NCI-H1048 (cell line): ENCODE results near the gene PRKCE.
"Not testable (repeated sequence)": the region's sequence is repeated elsewhere in the genome, so short reads cannot be mapped to it uniquely, and the experiment has no call there.

Source experiments
- DNase-seq: peaks from one replicate; lab custom pipeline; 2025; lab: John Stamatoyannopoulos, UW

PRKCE gene

DNA sequence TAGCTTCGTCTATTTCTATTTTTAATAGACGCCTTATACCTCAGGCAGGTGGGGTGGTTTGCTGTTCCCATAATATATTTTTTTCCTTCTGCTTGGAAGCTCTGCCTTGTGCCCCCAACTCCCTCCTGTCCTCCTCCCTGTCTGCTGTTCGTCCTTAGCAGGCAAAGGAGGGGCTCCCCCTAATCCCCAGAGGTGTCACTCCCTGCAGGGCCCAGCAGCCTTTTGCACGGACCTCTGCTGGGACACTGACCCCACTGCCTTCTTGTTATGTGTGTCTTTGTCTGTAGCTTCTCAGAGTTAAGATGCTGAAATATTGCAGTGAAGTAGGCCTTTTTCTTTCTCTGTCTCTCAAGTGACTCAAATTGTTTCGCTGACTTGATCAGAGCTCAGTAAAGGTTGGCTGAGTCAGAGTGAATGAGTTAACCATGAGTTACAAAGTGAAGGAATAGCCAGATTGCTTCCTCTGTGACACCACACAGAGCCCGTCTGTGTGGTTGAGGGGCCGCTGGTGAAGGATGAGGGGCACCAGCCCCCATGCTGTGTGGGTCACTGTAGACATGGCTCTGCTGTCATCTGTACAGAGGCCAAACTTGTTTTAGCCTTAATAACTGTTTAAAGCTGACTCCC lies 47.7 kb downstream of the PRKCE start:
- DNase-seq = no peak

DNA sequence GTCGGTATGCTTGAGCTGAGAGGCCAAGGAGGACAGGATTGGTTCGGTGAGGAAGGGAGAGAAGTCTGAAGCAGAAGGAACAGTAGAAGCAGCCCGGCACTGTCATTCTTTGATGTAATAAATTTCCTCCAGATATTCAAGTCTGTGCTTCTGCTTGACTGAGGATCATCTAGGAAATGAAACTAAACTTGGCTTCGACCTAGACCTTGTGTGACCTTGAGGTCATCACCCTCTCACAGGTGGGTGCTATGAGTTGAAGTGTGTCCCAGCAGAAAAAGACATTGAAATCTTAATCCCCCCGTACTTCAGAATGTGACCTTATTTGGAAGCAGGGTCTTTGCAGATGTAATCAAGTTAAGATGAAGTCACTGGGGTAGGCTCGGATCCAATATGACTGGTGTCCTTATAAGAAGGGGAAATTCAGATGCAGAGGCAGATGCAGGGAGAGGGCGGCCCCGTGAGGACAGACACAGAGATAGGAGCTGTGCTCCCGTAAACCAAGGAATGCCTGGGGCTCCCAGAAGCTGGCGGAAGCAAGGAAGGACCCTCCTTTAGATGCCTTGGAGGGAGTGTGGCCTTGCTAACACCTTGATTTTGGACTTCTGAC lies 49.0 kb downstream of the PRKCE start:
- DNase-seq = no peak

DNA sequence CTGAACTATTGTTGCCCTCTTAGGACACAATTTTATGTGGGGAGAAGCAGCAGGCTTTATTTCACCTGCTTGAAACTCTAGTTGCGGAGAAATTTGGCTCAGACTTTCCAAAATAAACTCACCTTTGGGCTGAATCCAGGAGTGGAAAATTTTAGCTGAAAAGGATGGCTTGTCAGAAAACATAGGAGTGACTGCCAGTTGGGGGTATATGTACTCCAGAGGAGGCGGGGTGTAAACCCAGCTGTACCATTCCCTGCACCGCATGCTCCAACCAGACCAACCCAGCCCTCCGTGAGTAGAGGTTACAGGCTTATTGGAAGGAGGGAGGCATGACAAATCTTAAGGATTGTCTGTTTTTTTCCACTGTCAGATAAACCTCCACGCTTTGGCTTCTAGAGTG lies 53.8 kb downstream of the PRKCE start:
- DNase-seq = no peak

DNA sequence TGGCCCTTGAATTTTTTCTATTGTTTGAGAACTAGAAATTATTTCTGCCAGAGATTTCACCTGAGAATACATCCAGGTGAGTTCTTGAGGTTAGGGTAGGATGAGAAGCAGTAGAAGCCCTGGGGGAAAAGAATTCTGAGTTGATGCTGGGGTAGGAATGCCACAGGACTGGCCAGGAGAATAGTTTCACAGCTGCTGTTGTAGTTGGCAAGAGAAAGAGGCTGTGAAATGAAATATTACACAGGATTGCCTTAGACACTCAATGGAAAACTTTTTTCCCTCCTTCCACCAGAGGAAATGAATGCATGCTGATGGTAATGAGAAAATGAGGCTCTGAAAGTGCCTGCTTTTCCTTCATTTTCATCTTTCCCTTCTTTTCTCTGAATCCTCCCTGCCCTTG lies 54.6 kb downstream of the PRKCE start:
- no peak for DNase-seq

DNA sequence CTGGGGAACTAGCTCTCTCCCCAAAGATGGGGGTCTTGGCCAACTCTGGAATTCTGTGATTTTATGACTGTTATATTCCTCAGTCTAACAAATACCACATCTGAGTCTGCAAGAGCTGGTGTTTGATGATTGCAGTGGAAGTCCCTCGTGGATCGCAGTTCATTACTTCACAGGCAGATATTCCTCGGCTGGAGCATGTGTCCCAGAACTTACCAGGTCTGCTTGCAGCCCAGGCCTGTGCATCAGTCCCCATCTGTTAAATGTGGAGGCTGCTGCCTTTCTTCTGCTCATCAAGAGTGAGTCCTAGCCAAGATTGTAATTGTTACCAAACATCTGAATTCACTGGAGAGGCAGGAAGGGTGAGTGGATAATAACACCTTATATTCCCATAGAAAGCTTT lies 55.5 kb downstream of the PRKCE start:
- DNase-seq = no peak

DNA sequence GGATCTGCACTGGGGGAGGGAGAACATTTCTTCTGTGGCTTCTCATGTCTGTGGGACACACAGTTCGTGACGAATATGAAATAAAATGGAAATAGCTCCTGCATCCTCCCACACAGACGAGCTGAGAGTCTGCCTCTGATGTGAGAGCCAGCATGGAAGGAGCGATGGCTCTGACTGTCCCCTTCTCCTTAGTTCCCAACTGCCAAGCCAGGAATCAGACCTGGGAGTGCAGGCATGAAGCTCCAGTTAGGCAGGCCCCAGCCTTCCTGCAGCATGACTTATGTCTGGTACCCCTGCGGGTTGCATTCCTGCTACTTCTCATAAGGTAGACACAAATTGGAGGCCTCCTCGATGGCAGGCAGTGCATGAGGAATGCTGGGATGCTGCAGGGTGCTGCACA lies 56.2 kb downstream of the PRKCE start:
- DNase-seq = no peak

DNA sequence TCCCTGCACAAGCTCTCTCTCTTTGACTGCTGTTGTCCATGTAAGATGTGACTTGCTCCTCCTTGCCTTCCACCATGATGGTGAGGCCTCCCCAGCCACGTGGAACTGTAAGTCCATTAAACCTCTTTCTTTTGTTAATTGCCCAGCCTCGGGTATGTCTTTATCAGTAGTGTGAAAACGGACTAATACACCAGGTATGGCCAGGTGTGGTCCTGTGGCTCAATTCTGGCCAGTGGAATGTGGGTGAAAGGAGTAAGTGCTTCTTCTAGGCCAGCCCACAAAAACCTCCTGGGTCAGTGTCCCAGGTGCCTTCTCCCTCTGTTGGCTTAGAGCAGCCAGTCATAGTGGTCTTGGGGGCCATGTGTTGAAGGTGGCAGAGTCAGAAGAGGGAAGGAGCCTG lies 57.0 kb downstream of the PRKCE start:
- no peak for DNase-seq

DNA sequence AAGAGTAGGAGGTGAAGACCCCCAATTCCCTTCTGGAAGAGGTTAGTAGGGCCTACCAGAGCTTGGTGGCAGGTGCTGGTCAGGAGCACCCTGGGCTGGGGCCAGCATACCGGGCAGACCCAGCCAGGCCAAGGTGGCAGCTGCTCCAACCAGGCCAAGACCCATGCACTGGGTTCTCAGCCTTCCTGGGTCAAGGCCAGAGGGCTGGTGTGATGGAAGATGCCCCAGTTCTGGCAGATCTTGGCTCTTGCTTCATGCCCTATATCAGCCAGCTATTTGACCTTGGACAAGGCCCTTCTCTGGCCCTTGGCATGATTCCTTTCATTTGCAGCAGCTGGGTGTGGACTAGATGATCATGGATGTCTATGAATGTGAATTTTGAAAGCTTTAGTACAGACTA lies 57.7 kb downstream of the PRKCE start:
- no peak for DNase-seq

DNA sequence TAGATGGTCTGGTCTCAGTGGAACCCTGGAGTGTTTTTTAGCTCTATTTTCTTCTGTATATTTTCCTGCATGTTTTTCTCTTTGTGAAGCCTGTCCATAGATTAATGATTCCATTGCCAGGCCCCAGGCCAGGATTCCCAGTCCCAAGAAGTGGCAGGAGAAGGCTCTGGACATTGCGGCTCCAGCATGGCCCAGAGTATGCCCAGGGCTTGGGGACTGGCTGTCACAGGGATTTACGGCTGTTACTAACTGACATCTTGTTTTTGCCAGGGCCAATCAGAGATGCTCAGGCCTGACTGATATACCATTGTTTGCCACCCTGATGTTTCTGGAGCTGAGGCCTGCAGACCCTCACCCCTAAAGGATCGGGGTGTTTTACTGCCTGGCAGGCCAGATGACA lies 59.0 kb downstream of the PRKCE start:
- no peak for DNase-seq

DNA sequence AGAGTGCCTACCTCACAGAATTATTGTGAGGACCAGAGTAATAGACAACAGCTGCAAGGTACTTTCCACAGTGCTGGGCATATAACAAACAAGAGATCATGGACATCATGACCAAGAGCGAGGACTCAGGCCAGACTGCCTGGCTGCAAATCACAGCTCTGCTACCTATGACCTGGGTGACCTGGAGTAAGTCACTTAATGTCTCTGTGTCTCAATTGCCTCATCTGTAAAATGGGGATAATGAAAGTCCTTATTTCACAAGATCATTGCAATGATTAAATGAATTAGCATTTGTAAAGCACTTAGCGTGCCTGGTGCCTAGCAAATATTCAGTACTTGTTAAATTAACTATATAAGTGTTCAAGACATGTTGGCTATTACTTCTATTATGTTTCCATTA lies 59.7 kb downstream of the PRKCE start:
- no peak for DNase-seq

DNA sequence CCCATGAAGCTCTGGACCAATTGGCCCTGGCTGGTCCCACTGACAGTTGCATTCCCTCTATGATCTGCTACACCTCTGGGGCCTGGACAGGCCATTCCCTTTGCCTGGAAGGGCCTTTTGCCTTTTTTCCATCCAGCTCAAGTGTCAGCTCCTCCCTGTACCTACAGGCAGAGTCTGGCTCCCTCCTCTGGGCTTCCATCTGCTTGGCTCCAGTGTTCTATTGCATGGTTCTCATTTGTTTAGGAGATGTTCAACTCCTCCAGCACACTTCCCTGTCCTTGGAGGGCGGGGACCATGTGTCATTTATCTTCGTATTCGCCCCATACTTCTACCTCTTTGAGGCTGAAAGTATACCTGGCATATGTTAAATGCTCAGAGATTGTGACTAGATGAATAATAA lies 61.1 kb downstream of the PRKCE start:
- DNase-seq = no peak

DNA sequence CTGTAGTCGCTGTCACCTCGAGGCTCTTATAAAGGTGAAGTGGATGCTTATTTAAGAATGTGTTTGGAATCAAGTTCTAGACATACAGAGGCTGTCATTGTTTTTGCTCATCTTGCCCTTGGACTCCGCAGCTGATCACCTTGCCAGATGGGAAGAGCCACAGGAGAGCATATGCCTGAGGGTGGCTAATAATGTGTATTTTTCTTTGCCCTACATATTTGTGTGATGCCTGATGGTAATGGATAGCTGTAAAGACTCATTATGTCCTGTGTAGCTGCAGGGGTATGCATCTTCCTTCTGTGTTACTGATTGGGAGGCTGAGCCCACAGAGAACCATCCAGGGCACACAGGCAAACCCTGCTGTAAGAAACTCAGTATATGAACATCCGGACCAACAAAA lies 61.7 kb downstream of the PRKCE start:
- no peak for DNase-seq

DNA sequence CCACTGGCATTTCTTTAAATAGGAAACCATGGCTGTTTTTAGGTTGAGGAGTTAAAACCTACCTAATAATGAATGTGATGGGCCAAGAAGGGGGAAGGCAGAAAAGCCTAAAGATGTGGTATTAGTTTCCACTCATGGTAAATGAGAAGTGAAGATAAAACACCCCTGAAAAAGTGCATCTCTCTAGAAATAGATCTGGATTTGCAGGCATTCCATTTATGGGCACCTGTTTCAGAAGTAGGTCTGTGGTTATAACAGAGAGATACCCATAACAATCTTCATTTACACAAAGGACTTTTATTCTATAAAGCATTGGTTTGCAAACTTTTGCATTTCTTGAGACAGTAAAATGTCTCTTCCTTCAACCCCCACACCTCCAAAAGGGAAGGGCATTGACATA lies 62.1 kb downstream of the PRKCE start:
- DNase-seq = no peak

DNA sequence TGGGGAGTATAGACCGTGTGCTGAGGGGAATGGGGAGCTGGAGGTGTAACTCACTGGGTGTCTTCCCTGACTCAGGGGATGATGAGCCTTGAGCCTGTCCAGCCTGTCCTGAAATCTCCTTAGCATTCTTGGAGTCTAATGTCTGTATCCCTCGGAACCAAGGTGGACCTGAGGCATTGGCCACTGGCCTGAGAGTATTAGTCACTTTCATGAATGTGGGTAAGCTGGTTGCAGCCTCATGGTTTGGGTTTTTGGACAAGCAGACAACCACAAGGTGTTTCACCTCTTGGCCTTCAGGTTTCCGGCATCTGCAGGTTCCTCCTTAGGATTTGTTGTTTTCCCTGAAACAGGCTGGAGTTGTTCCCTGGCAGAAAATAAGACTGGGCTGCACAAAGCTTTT lies 63.2 kb downstream of the PRKCE start:
- no peak for DNase-seq

DNA sequence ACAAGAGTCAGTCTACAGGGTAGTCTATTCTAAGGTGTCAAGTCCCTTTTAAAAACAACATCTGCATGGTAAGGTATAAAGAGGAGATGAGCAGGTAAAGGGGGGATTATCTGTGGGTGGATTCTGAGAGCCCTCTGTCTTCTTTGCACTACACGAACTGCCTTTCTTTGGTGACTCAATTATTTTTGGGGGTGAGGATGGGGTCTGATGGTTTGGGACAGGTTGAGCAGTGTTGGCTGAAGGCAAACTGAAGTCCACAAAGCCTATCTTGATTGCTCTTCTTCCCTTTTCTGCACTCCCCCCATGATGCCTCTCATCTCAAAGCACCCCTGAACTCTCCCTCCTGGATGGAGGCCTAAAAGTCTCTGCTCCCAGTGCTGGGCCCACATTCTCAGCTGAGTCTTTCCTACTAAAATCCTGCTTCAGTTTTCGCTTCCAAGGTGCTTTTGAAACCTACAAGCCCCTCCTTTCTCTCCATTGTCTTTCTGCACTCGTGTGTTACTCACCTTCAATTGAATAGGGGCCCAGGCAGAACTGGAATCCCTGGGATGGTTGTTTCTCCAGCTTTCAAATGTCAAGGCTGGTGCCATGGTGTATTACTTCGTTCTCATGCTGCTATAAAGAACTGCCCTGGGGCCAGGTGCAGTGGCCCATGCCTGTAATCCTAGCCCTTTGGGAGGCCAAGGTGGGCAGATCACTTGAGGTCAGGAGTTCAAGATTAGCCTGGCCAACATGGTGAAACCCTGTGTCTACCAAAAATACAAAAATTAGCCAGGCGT lies 64.3 kb downstream of the PRKCE start:
- no peak for DNase-seq

DNA sequence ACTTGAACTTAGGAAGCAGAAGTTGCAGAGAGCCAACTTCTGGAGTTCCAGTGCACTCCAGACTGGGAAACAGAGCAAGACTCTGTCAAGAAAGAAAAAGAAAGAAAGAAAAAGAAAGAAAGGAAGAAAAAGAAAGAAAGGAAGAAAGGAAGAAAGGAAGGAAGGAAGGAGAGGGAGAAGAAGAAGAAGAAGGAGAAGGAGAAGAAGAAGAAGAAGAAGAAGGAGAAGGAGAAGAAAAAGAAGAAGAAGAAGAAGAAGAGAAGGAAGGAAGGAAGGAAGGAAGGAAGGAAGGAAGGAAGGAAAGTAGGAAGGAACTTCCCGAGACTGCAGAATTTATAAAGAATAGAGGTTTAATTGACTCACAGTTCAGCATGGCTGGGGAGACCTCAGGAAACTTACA lies 65.0 kb downstream of the PRKCE start:
- not testable (repeated sequence) for DNase-seq

DNA sequence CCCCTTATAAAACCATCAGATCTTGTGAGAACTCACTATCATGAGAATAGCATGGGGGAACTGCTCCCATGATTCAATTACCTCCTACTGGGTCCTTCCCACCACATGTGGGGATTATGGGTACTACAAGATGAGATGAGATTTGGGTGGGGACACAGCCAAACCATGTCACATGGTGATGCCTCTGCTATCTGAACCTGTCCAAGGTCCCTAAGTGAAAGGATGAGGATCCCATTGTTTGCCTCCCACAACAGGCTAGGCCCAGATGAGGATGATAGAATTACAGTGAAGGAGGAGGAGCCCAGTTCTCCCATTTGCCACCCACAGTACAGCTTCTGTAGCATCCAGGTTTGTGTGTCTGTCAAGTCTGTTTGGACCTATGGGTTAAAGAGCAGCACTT lies 65.4 kb downstream of the PRKCE start:
- no peak for DNase-seq

DNA sequence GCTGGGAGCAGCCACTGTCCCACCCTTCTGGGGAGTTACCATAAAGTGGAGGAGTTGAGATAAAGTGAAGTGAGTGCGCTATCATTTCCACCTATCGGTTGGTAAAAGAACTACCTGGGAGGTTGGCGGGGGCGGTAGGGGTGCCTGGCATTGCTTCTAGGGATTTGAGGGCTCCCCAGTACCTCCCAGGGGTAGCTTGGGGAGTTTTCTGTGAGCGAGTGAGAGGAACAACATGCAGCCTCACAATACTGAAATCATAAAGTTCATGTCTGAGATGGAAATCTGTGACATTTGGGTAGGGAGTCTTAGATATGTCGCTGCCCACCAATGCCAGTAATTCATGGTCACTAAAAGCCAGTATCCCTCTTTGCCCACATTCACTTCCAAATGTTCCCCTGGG lies 68.7 kb downstream of the PRKCE start:
- DNase-seq = no peak

DNA sequence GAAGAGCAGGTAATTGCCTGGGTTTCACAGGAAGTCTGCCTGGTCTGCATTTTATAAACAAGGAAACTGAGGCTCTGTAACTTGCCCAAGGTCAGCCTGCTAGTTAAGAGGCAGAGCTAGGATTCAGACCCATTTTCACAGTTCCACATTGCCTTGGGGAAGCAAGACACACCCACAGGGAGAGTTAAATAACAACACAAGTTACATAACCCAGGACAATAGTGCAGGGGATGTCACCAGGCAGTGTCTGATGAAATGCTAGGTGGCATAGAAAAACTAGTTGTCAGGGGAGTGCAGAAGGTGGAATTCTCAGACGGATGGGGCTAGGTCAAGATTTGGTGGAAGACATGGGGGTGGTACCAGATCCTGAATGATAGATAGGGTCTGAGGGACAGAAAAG lies 69.7 kb downstream of the PRKCE start:
- DNase-seq = no peak

DNA sequence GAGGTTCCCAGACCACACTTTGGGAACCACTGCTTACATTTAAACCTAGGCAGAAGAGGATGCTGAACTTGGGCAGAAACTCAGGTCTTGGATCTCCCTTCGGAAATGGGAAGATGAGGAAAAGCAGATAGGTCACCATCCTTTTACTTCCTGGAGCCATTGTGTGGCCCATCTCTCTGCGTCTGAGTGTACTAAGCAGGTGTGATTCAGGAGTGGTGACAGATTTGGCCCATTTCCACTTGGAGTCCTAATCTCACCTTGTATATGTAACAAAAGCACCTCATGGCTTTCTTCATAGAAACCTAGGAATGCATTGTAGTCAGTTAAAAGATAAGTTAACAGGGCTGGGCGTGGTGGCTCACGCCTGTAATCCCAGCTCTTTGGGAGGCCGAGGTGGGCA lies 71.0 kb downstream of the PRKCE start:
- DNase-seq = no peak

DNA sequence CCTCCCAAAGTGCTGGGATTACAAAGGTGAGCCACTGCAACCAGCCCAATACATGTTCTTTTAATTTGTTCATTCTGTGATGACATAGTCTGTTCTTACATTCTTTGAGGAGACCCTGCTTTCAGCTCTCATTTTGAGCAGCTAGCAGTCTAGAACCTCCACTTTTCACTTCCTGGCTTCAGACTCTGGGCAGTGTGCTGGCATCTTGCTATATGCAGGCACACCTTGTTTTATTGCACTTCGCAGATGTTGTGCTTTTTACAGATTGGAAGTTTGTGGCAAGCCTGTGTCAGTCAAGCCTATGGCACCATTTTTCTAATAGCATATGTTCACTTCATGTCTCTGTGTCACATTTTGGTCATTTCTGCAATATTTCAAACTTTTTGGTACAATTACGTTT lies 72.4 kb downstream of the PRKCE start:
- no peak for DNase-seq

DNA sequence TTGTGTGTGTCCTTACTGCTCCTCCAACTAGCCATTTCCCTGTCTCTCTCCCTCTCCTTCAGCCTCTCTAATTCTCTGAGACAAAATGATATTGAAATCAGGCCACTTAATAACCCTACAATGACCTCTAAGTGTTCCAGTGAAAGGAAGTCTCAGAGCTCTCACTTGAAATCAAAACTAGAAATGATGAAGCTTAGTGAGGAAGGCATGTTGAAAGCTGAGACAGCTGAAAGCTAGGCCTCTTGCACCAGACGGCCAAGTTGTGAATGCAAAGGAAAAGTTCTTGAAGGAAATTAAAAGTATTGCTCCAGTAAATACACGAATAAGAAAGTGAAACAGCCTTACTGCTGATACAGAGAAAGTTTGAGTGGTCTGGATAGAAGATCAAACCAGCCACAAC lies 72.9 kb downstream of the PRKCE start:
- no peak for DNase-seq

DNA sequence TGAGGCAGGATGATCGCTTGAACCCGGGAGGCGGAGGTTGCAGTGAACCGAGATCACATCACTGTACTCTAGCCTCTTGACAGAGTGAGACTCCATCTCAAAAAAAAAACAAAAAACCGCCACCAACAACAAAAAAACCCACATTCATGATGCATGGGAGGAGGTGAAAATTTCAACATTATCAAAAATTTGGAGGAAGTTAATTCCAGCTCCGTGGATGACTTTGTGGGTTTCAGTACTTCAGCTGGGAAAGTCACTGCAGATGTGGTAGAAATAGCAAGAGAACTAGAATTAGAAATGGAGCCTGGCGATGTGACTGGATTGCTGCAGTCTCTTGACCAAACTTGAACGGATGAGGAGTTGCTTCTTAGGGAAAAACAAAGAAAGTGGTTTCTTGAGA lies 74.3 kb downstream of the PRKCE start:
- DNase-seq = no peak

DNA sequence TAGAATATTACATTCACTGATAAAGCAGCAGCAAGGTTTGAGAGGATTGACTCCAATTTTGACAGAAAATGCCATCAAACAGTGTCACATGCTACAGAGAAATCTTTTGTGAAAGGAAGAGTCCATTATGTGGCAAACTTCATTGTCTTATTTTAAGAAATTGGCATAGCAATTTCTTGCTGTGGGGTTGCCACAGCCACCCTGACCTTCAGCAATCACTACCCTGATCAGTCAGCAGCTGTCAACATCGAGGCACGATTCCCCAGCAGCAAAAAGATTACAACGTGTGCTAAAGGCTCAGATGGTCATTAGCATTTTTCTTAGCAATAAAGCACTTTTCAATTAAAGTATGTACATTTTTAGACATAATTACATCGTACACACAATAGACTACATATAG lies 74.7 kb downstream of the PRKCE start:
- no peak for DNase-seq
